ENCODE measurements around the gene TMEM256. TPM values are rescaled to one million over a fixed set of nuclear protein-coding genes. Genes with fewer than 3 reads are reported as not detected.
A peak's percentile ranks its signal among the peaks of the same experiment; 100 is the strongest.

TMEM256 gene
- total RNA-seq, 1 donor from 2014 or later: 78.3 TPM

GRCh38 chr17:7383742-7384488, 20.0 kb downstream of the TMEM256 start:
- Mint-ChIP-seq H3K36me3 (peaks cover 4% of the 10 kb centered on the region), H3K4me3 (peak overlapping the region; percentile 41), H3K4me1 (peaks cover 15% of the 10 kb centered on the region), H3K9me3 (peaks cover 6% of the 10 kb centered on the region), H3K27me3 (ENCODE audit: low read depth) (peaks cover 41% of the 10 kb centered on the region), H3K27ac (no peak overlapping the region)
- peak in 1 of 2 experiments; percentile 73 for DNase-seq (ENCODE audit: low spot score in 2 of 2, unreplicated experiment in 2 of 2)
- TF ChIP-seq CTCF (IDR thresholded peaks at IDR 0.05; ENCODE audit: unreplicated experiment): no peak

GRCh38 chr17:7383371-7383741, 20.5 kb downstream of the TMEM256 start:
- peaks cover 4% of the 10 kb centered on the region for H3K36me3 Mint-ChIP-seq
- DNase-seq (ENCODE audit: low spot score in 2 of 2, unreplicated experiment in 2 of 2): no peak
- H3K27me3 Mint-ChIP-seq (ENCODE audit: low read depth): peaks cover 41% of the 10 kb centered on the region
- H3K4me3 Mint-ChIP-seq: no peak overlapping the region
- TF ChIP-seq CTCF (IDR thresholded peaks at IDR 0.05; ENCODE audit: unreplicated experiment): no peak
- no peak overlapping the region for H3K27ac Mint-ChIP-seq
- H3K4me1 Mint-ChIP-seq: peaks cover 15% of the 10 kb centered on the region
- H3K9me3 Mint-ChIP-seq: peaks cover 6% of the 10 kb centered on the region

- Mint-ChIP-seq H3K4me1 (peaks cover 15% of the 10 kb centered on the region), H3K27ac (no peak overlapping the region), H3K4me3 (no peak overlapping the region)
Observed at GRCh38 chr17:7382901-7383300, 21.0 kb downstream of the TMEM256 start.

GRCh38 chr17:7380855-7381683, 22.8 kb downstream of the TMEM256 start, which contains the start of gene TNK1:
TNK1 (plus strand) TSS chr17:7381089; CDS start chr17:7382927, 1,838 bp downstream.
- DNase-seq (ENCODE audit: low spot score in 2 of 2, unreplicated experiment in 2 of 2): no peak
- peak within 1 kb of the TSS; percentile 79 for H3K4me3 Mint-ChIP-seq
- peaks cover 41% of the 10 kb centered on the region for H3K27me3 Mint-ChIP-seq (ENCODE audit: low read depth)
- no peak for TF ChIP-seq CTCF (IDR thresholded peaks at IDR 0.05; ENCODE audit: unreplicated experiment)
- peaks cover 6% of the 10 kb centered on the region for H3K9me3 Mint-ChIP-seq
- peaks cover 15% of the 10 kb centered on the region for H3K4me1 Mint-ChIP-seq
- H3K27ac Mint-ChIP-seq: peak within 1 kb of the TSS; percentile 82
- H3K36me3 Mint-ChIP-seq: peaks cover 4% of the 10 kb centered on the region

More at GRCh38 chr17:7382901-7383300, 21.0 kb downstream of the TMEM256 start:
- Mint-ChIP-seq H3K36me3 (peaks cover 4% of the 10 kb centered on the region), H3K9me3 (peaks cover 6% of the 10 kb centered on the region), H3K27me3 (ENCODE audit: low read depth) (peaks cover 41% of the 10 kb centered on the region)
- no peak for DNase-seq (ENCODE audit: low spot score in 2 of 2, unreplicated experiment in 2 of 2)
- no peak for TF ChIP-seq CTCF (IDR thresholded peaks at IDR 0.05; ENCODE audit: unreplicated experiment)

- H3K4me1 Mint-ChIP-seq: peaks cover 15% of the 10 kb centered on the region
- H3K4me3 Mint-ChIP-seq: peak overlapping the region; percentile 79
- H3K27ac Mint-ChIP-seq: peak overlapping the region; percentile 82
- H3K36me3 Mint-ChIP-seq: peaks cover 4% of the 10 kb centered on the region
- H3K27me3 Mint-ChIP-seq (ENCODE audit: low read depth): peaks cover 41% of the 10 kb centered on the region
- DNase-seq (ENCODE audit: low spot score in 2 of 2, unreplicated experiment in 2 of 2): peak in 1 of 2 experiments; percentile 56
- TF ChIP-seq CTCF (IDR thresholded peaks at IDR 0.05; ENCODE audit: unreplicated experiment): no peak
- H3K9me3 Mint-ChIP-seq: peaks cover 6% of the 10 kb centered on the region
Observed at GRCh38 chr17:7380321-7380720, 23.6 kb downstream of the TMEM256 start.
